Naive thymus-derived CD4-positive, alpha-beta T cell (primary cell): ENCODE data around the gene CCDC12. TPM values are rescaled to one million over a fixed set of nuclear protein-coding genes. Genes with fewer than 3 reads are reported as not detected.

ENCODE experiments used
- ATAC-seq: fragments of 150-1000 bp; cut with Tn5 transposase; 2 replicates; pipeline ENCODE4 v1.10.0; 2021; ENCODE audit warnings: mild to moderate bottlenecking, moderate library complexity
- CTCF ChIA-PET: fragments of 350-600 bp; sonication (Branson Sonifier 250); formaldehyde crosslinking; loops from one replicate; lab custom pipeline; 2021; ENCODE audit warnings: antibody characterized with exemption; lab: Charles Lee
- POLR2A ChIA-PET: fragments of 350-600 bp; sonication (Branson Sonifier 250); formaldehyde crosslinking; loops from one replicate; lab custom pipeline; 2021; ENCODE audit warnings: antibody characterized with exemption, inconsistent platforms; lab: Charles Lee
- DNase-seq, 9 donors: peaks; one replicate each; pipeline versions ENCODE4 v3.0.0 to v3.0.0-alpha.2; 2020 to 2022; ENCODE audit warnings: mixed read lengths in 1 of 9
- H3K27ac ChIP-seq: one replicate; pipeline ENCODE4 v1.7.0; 2013; ENCODE audit warnings: mild to moderate bottlenecking, low read depth, low read length, moderate library complexity
- H3K27me3 ChIP-seq, 2 donors: one replicate each; pipeline ENCODE4 v1.7.0; 2013; ENCODE audit warnings: low read length in 2 of 2, mild to moderate bottlenecking in 2 of 2, moderate library complexity in 2 of 2; ENCODE audit not compliant: control insufficient read depth in 2 of 2, insufficient read depth in 2 of 2
- H3K36me3 ChIP-seq, 3 experiments: 1 replicate in 2 of 3; 2 replicates in 1 of 3; pipeline ENCODE4 v1.7.0; 2013; ENCODE audit warnings: low read length in 3 of 3, mild to moderate bottlenecking in 3 of 3, moderate library complexity in 1 of 3; ENCODE audit not compliant: insufficient read depth in 3 of 3, control insufficient read depth in 2 of 3
- H3K4me1 ChIP-seq, 2 donors: one replicate each; pipeline ENCODE4 v1.7.0; 2013; ENCODE audit warnings: low read length in 2 of 2, mild to moderate bottlenecking in 2 of 2, moderate library complexity in 1 of 2; ENCODE audit not compliant: control insufficient read depth in 2 of 2, insufficient read depth in 2 of 2
- H3K4me3 ChIP-seq: 2 replicates; pipeline ENCODE4 v1.7.0; 2013; ENCODE audit warnings: mild to moderate bottlenecking, low read length
- H3K9me3 ChIP-seq, 3 experiments: 1 replicate in 2 of 3; 2 replicates in 1 of 3; pipeline ENCODE4 v1.7.0; 2013; ENCODE audit warnings: low read length in 3 of 3; ENCODE audit not compliant: control insufficient read depth in 2 of 3
- H3K27ac Mint-ChIP-seq, 9 donors: one replicate each; pipeline ENCODE4 v1.8.0; 2020 to 2022; ENCODE audit warnings: mixed read lengths in 9 of 9, mild to moderate bottlenecking in 8 of 9, moderate library complexity in 5 of 9, inconsistent platforms in 2 of 9
- H3K27me3 Mint-ChIP-seq, 5 donors: one replicate each; pipeline ENCODE4 v1.8.0; 2021 to 2022; ENCODE audit warnings: mixed read lengths in 5 of 5, mild to moderate bottlenecking in 1 of 5
- H3K36me3 Mint-ChIP-seq, 5 donors: one replicate each; pipeline ENCODE4 v1.8.0; 2020 to 2022; ENCODE audit warnings: mixed read lengths in 5 of 5, mild to moderate bottlenecking in 3 of 5, inconsistent platforms in 1 of 5
- H3K4me1 Mint-ChIP-seq, 7 donors: one replicate each; pipeline ENCODE4 v1.8.0; 2020 to 2022; ENCODE audit warnings: mixed read lengths in 7 of 7, mild to moderate bottlenecking in 3 of 7, inconsistent platforms in 1 of 7
- H3K4me3 Mint-ChIP-seq, 10 donors: one replicate each; pipeline ENCODE4 v1.8.0; 2020 to 2022; ENCODE audit warnings: mild to moderate bottlenecking in 10 of 10, mixed read lengths in 10 of 10, moderate library complexity in 6 of 10, inconsistent platforms in 2 of 10
- H3K9me3 Mint-ChIP-seq, 11 donors: one replicate each; pipeline ENCODE4 v1.8.0; 2020 to 2022; ENCODE audit warnings: mixed read lengths in 11 of 11, mild to moderate bottlenecking in 4 of 11, inconsistent platforms in 1 of 11, moderate library complexity in 1 of 11
- intact Hi-C, 2 donors: fragments of 100-400 bp; cut with micrococcal nuclease; formaldehyde crosslinking; loops; one replicate each; pipeline ENCODE4 v1.15.1; 2023
- polyA plus RNA-seq, 2 donors: library from polyadenylated mRNA; unstranded; fragments of 300-500 nt; fragmentation: Illumina TruSeq; gene quantifications; one replicate each; pipeline ENCODE4 v1.2.3, GENCODE V29; 2021
- total RNA-seq, 6 experiments: library from RNA in 5 of 6; stranded (reverse) in 5 of 6; gene quantifications; 1 replicate in 5 of 6; 2 replicates in 1 of 6; pipeline ENCODE4 v1.2.3 and lab custom pipeline; 2021 to 2026

The CCDC12 gene
- total and polyA plus RNA-seq, 7 experiments from 2014 or later, result 51.6 to 115 (median 60.2) TPM

DNA sequence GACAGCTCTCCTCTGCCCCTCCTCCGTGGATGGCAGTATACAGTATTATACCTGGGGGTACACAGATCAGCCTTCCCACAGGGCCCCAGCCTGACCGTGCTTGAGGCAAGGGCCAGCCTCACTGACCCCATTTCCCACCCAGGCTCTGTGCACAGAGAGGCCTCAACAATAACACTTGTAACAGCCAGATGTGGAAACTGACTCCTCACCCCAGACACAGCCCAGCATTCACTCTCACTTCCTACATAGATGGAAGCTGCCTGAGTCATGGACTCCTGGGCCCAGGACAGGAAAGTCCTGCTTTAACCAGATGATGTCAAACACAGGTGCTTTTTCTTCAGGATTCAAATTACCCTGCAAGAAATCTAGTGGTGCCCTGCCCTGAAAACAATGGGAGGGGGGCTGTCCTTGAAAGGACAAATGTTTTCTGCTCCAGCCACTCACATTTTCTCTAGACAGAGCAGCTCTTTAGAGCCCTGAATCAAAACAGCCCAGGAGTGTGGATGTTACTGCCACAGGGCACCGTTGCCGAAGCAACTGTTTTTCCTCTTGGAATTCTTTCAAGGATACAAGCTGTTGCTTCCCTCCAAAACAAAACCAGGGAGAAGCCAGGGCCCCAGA lies 16.4 kb downstream of the CCDC12 start:
- intact Hi-C loops, result no loop called here
- DNase-seq (no peak), ATAC-seq (peak; percentile 36)
- Histone ChIP-seq H3K4me3 (no peak overlapping the region), H3K36me3 (no peaks in the 10 kb centered on the region), H3K27ac (no peak overlapping the region), H3K9me3 (no peaks in the 10 kb centered on the region), H3K27me3 (no peaks in the 10 kb centered on the region), H3K4me1 (peaks cover 42 to 69% of the 10 kb centered on the region in 2 donors)
- ChIA-PET CTCF (interaction anchor here (1.0 kb wide), 1 partner anchor 9 kb away, joined by 3 read pairs; no protein-coding TSS in a partner anchor), POLR2A (interaction anchor here (0.8 kb wide), 1 partner anchor 9 kb away, joined by 3 read pairs; no protein-coding TSS in a partner anchor)
- H3K4me1 Mint-ChIP-seq, result peaks cover 48 to 87% (median 75%) of the 10 kb centered on the region in 7 donors
- no peaks in the 10 kb centered on the region for H3K9me3 Mint-ChIP-seq
- no peaks in the 10 kb centered on the region for H3K27me3 Mint-ChIP-seq
- peak overlapping the region; percentile 0 to 85 (median 61) for H3K27ac Mint-ChIP-seq
- H3K36me3 Mint-ChIP-seq, result peaks cover 0 to 15% (median 12%) of the 10 kb centered on the region in 5 donors
- peak overlapping the region in 8 of 10 donors; percentile 4 to 58 (median 33) for H3K4me3 Mint-ChIP-seq

DNA sequence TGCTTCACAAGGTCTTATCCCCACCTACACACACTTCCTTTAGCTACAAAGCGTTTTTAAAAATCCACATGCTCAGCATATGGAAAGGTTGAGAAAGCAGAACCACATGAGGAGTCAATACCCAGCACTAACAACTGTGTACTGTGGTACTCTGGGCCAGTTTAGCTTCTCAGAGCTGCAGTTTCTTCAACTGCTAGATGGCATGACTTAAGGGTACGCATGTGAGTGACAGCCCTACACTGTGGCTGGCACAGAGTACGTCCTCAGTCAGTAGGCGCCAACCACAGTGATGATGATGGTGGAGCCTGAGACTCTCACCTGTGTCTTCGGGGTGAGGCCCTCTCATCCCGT lies 17.4 kb downstream of the CCDC12 start:
- intact Hi-C loops, result no loop called here
- no peak overlapping the region for H3K4me3 ChIP-seq
- peak; percentile 71 for ATAC-seq
- no peaks in the 10 kb centered on the region for H3K9me3 ChIP-seq
- peak overlapping the region; percentile 17 for H3K27ac ChIP-seq
- ChIA-PET CTCF (interaction anchor here (0.7 to 0.8 kb wide), 2 partner anchors 20 to 73 kb away, joined by 3 read pairs; no protein-coding TSS in a partner anchor), POLR2A (interaction anchor here (1.9 kb wide), 1 partner anchor 17 kb away, joined by 5 read pairs; the partner anchor contains the start of gene CCDC12)
- no peaks in the 10 kb centered on the region for H3K27me3 Mint-ChIP-seq
- peak overlapping the region; percentile 39 to 89 (median 58) for H3K27ac Mint-ChIP-seq
- peaks cover 0 to 16% (median 12%) of the 10 kb centered on the region in 5 donors for H3K36me3 Mint-ChIP-seq
- H3K36me3 ChIP-seq, result no peaks in the 10 kb centered on the region
- no peak for DNase-seq
- peaks cover 56 to 94% (median 85%) of the 10 kb centered on the region in 7 donors for H3K4me1 Mint-ChIP-seq
- H3K9me3 Mint-ChIP-seq, result no peaks in the 10 kb centered on the region
- H3K4me1 ChIP-seq, result peaks cover 48 to 79% of the 10 kb centered on the region in 2 donors
- peak overlapping the region; percentile 4 to 78 (median 46) for H3K4me3 Mint-ChIP-seq
- H3K27me3 ChIP-seq, result no peaks in the 10 kb centered on the region

DNA sequence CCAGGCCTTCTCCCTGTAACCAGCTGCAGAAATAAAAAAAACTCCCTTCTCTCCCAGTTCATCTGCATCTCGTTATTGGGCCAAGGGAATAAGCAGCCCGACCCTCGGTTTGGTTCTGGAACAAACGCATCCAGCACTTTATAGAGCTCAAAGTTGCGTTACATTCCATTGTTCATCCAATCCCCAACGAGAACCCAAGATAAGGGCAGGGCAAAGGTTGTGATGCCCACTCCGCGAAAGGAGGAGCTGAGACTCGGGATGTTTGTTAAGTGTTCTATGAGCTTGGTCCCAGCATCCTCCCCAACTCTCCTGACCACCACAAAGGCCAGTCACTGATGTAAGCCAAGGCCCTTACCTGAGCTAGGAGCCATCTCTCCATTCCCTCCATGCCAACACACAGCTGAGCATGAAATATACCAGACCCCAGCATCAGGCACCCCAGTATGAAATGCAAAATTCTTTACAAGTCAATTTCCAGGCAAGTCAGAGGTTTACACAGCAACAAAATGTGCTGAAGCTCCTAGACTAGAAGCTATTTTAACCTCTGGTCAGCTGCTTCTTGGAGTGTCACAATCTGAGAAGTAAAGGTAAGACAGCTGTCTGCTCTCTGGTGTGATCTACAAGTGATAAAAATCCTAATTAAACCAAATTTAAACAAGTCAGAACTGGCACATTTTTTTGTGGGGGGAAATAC lies 17.9 kb downstream of the CCDC12 start:
- H3K27me3 Mint-ChIP-seq, result no peaks in the 10 kb centered on the region
- peak overlapping the region in 9 of 10 donors; percentile 2 to 78 (median 38) for H3K4me3 Mint-ChIP-seq
- intact Hi-C loops, result no loop called here
- peaks cover 0 to 16% (median 12%) of the 10 kb centered on the region in 5 donors for H3K36me3 Mint-ChIP-seq
- no peak for DNase-seq
- no peak for ATAC-seq
- H3K27ac Mint-ChIP-seq, result peak overlapping the region in 8 of 9 donors; percentile 39 to 89 (median 57)
- peaks cover 61 to 99% (median 91%) of the 10 kb centered on the region in 7 donors for H3K4me1 Mint-ChIP-seq
- Histone ChIP-seq H3K4me3 (no peak overlapping the region), H3K27me3 (no peaks in the 10 kb centered on the region), H3K9me3 (no peaks in the 10 kb centered on the region), H3K4me1 (peaks cover 53 to 85% of the 10 kb centered on the region in 2 donors), H3K36me3 (no peaks in the 10 kb centered on the region), H3K27ac (peak overlapping the region; percentile 17)
- H3K9me3 Mint-ChIP-seq, result no peaks in the 10 kb centered on the region
- POLR2A ChIA-PET, result interaction anchor here (1.9 kb wide), 1 partner anchor 18 kb away, joined by 5 read pairs; the partner anchor contains the start of gene CCDC12
- CTCF ChIA-PET, result interaction anchor here (0.8 kb wide), 1 partner anchor 20 kb away, joined by 3 read pairs; no protein-coding TSS in a partner anchor

DNA sequence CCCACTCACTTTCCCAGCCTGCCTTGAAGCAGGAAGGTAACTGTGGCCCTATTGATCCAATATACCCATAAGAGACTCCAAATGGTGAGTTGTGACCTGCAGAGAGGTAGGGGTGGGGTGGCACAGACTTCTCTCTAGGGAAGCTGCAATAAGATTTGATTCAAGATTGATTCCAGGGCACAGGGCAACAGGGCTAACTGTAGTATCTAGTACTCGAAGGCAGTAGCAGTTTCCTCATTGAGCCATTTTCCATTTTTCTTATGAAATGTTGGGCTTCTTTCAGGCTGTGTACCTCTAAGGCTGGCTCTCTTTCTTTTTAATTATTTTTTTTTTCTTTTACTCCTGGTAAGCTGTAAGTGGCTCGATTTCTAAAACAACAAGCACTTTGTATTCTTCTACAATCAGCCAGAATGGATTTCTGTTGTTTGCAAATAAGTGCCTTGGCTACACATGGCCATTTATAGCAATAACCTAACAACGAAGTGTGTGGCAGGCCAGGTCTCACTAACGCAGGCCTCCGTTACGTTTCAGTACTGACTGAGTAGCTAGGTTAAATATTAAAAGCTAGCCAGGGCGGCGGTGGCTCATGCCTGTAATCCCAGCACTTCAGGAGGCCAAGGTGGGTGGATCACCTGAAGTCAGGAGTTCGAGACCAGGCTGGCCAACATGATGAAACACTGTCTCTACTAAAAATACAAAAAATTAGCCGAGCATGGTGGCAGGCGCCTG lies 19.3 kb downstream of the CCDC12 start:
- H3K27me3 ChIP-seq, result no peaks in the 10 kb centered on the region
- H3K27ac ChIP-seq, result no peak overlapping the region
- H3K36me3 ChIP-seq, result no peaks in the 10 kb centered on the region
- ATAC-seq (no peak), DNase-seq (no peak)
- Mint-ChIP-seq H3K4me1 (peaks cover 75 to 100% (median 92%) of the 10 kb centered on the region in 7 donors), H3K4me3 (peak overlapping the region in 3 of 10 donors; percentile 10 to 24 (median 15)), H3K27me3 (no peaks in the 10 kb centered on the region), H3K9me3 (no peaks in the 10 kb centered on the region), H3K36me3 (peaks cover 0 to 14% (median 4%) of the 10 kb centered on the region in 5 donors), H3K27ac (peak overlapping the region in 1 of 9 donors; percentile 43)
- no peak overlapping the region for H3K4me3 ChIP-seq
- ChIA-PET POLR2A (interaction anchor here (1.9 kb wide), 1 partner anchor 19 kb away, joined by 5 read pairs; the partner anchor contains the start of gene CCDC12), CTCF (interaction anchor here (1.5 kb wide), 1 partner anchor 29 kb away, joined by 5 read pairs; no protein-coding TSS in a partner anchor)
- H3K4me1 ChIP-seq, result peaks cover 65 to 91% of the 10 kb centered on the region in 2 donors
- no peaks in the 10 kb centered on the region for H3K9me3 ChIP-seq
- intact Hi-C loops, result no loop called here

DNA sequence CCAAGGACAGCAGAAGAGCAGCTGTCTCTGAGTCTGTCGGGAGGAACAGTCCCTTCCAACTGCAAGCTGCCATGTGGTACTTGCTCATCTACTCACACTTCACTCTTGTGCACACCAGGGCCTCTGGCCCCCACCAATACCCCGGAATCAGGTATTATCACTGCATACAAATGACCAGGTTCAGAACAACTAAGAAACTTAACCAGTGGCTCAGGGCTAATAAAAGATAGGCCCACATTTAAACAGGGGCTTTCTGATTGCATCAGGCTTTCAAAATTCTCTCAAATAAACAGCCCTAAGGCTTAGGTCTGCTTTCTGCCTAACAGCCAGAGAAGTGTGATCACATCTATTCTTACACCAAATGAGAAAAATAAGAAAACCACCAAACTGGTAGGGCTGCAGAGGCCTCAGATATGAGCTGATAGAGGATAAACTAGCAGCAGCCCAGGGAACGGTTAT lies 20.7 kb downstream of the CCDC12 start:
- ATAC-seq (peak; percentile 30), DNase-seq (no peak)
- H3K27ac ChIP-seq, result no peak overlapping the region
- CTCF ChIA-PET, result interaction anchor here (1.5 kb wide), 1 partner anchor 28 kb away, joined by 5 read pairs; no protein-coding TSS in a partner anchor
- peaks cover 0 to 10% (median 0%) of the 10 kb centered on the region in 5 donors for H3K36me3 Mint-ChIP-seq
- H3K27ac Mint-ChIP-seq, result peak overlapping the region in 8 of 9 donors; percentile 11 to 85 (median 46)
- H3K4me1 Mint-ChIP-seq, result peaks cover 70 to 97% (median 91%) of the 10 kb centered on the region in 7 donors
- H3K27me3 Mint-ChIP-seq, result no peaks in the 10 kb centered on the region
- POLR2A ChIA-PET, result interaction anchor here (0.7 kb wide), 1 partner anchor 391 kb away, joined by 3 read pairs; no protein-coding TSS in a partner anchor
- no peaks in the 10 kb centered on the region for H3K9me3 Mint-ChIP-seq
- peaks cover 60 to 86% of the 10 kb centered on the region in 2 donors for H3K4me1 ChIP-seq
- intact Hi-C loops, result no loop called here
- H3K4me3 ChIP-seq, result no peak overlapping the region
- peak overlapping the region in 4 of 10 donors; percentile 2 to 75 (median 18) for H3K4me3 Mint-ChIP-seq
- H3K36me3 ChIP-seq, result no peaks in the 10 kb centered on the region
- H3K9me3 ChIP-seq, result no peaks in the 10 kb centered on the region
- H3K27me3 ChIP-seq, result no peaks in the 10 kb centered on the region

DNA sequence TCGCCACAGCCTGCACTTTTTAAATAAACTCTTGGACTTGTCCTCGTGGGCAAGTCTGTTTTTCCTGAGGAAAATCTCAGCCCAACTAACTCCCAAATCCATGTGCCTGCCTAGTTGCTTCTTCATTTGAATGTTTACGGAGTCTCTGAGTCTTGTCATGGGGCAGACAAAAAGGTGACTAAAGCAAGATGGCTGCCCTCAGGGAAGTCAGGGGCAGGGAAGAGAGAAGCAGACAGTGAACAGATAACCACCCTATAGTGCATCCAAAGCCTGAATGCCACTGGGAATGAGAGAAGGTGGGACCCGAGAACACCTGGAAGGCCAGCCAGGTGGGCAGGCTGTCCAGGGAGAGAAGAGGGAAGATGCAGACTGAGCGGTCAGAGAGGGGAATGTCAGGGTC lies 21.4 kb downstream of the CCDC12 start:
- no peak for ATAC-seq
- Mint-ChIP-seq H3K27me3 (no peaks in the 10 kb centered on the region), H3K36me3 (peaks cover 0 to 10% (median 0%) of the 10 kb centered on the region in 5 donors), H3K4me3 (peak overlapping the region in 6 of 10 donors; percentile 3 to 75 (median 58)), H3K9me3 (no peaks in the 10 kb centered on the region), H3K4me1 (peaks cover 65 to 97% (median 91%) of the 10 kb centered on the region in 7 donors), H3K27ac (peak overlapping the region in 5 of 9 donors; percentile 11 to 85 (median 60))
- H3K4me3 ChIP-seq, result no peak overlapping the region
- no peaks in the 10 kb centered on the region for H3K27me3 ChIP-seq
- POLR2A ChIA-PET, result no interaction called here
- CTCF ChIA-PET, result no interaction called here
- peaks cover 59 to 84% of the 10 kb centered on the region in 2 donors for H3K4me1 ChIP-seq
- H3K9me3 ChIP-seq, result no peaks in the 10 kb centered on the region
- intact Hi-C loops, result no loop called here
- H3K27ac ChIP-seq, result no peak overlapping the region
- DNase-seq, result no peak
- H3K36me3 ChIP-seq, result no peaks in the 10 kb centered on the region
